Loucy (cell line): Measurements from ENCODE around the gene RNF11.

Experiments used
- H2AFZ ChIP-seq: fragments of 200-600 bp; sonication (generic); 2 replicates; pipeline ENCODE4 v1.6.0; 2016; ENCODE audit warnings: antibody characterized with exemption, mild to moderate bottlenecking, low read length, moderate library complexity
- H3F3A ChIP-seq: fragments of 200-600 bp; 2 replicates; pipeline ENCODE4 v1.6.0; 2016; ENCODE audit warnings: antibody characterized with exemption, low read depth, mild to moderate bottlenecking
- H3K27me3 ChIP-seq: fragments of 200-600 bp; sonication (generic); 2 replicates; pipeline ENCODE4 v1.6.1; 2014; ENCODE audit warnings: low read length, mild to moderate bottlenecking; ENCODE audit not compliant: insufficient read depth, poor library complexity, severe bottlenecking
- H3K36me3 ChIP-seq: fragments of 200-600 bp; sonication (generic); 2 replicates; pipeline ENCODE4 v1.6.1; 2016; ENCODE audit warnings: low read length; ENCODE audit not compliant: insufficient read depth
- H3K4me1 ChIP-seq: fragments of 200-600 bp; sonication (generic); 2 replicates; pipeline ENCODE4 v1.5.1; 2014; ENCODE audit warnings: low read length, mild to moderate bottlenecking; ENCODE audit not compliant: insufficient read depth, poor library complexity, severe bottlenecking
- H3K4me2 ChIP-seq: fragments of 200-600 bp; sonication (generic); 2 replicates; pipeline ENCODE4 v1.6.0; 2014; ENCODE audit warnings: antibody characterized with exemption, low read length, low read depth, mild to moderate bottlenecking; ENCODE audit not compliant: poor library complexity, severe bottlenecking
- H3K4me3 ChIP-seq: fragments of 200-600 bp; sonication (generic); 2 replicates; pipeline ENCODE4 v1.5.1; 2014; ENCODE audit warnings: low read length, mild to moderate bottlenecking, mixed read lengths; ENCODE audit not compliant: poor library complexity, severe bottlenecking
- H3K79me2 ChIP-seq: fragments of 200-600 bp; sonication (generic); 2 replicates; pipeline ENCODE4 v1.6.1; 2014; ENCODE audit warnings: low read length; ENCODE audit not compliant: insufficient read depth
- H3K9ac ChIP-seq: fragments of 200-600 bp; sonication (generic); 2 replicates; pipeline ENCODE4 v1.6.0; 2014; ENCODE audit warnings: mild to moderate bottlenecking, low read depth, low read length, moderate library complexity; ENCODE audit not compliant: poor library complexity, severe bottlenecking
- H3K9me2 ChIP-seq: fragments of 200-600 bp; sonication (generic); replicated peaks from 2 replicates; pipeline ENCODE4 v1.6.1; 2016; ENCODE audit warnings: low read depth, low read length, mixed read lengths
- H3K9me3 ChIP-seq: fragments of 200-600 bp; sonication (generic); 2 replicates; pipeline ENCODE4 v1.6.1; 2014; ENCODE audit warnings: mild to moderate bottlenecking, antibody characterized with exemption, low read length, low read depth; ENCODE audit not compliant: insufficient read depth
- H4K20me1 ChIP-seq: fragments of 200-600 bp; sonication (generic); 2 replicates; pipeline ENCODE4 v1.6.0; 2014; ENCODE audit warnings: antibody characterized with exemption, low read length, mild to moderate bottlenecking; ENCODE audit not compliant: insufficient read depth, poor library complexity, severe bottlenecking
- CTCF ChIP-seq: fragments of 200-600 bp; sonication (generic); conservative IDR thresholded peaks from 2 replicates; pipeline ENCODE4 v1.5.1; 2014; ENCODE audit warnings: mild to moderate bottlenecking, antibody characterized with exemption, low read length
- EZH2phosphoT487 ChIP-seq: fragments of 200-600 bp; IDR thresholded peaks from 2 replicates; pipeline ENCODE4 v1.6.1; 2018; ENCODE audit warnings: antibody characterized with exemption, mild to moderate bottlenecking, moderate library complexity, borderline replicate concordance

The RNF11 gene

GRCh38 chr1:51306950-51307349, 70.9 kb downstream of the RNF11 start:
- Histone ChIP-seq H3K4me2 (no peak overlapping the region), H3K9me2 (no peaks in the 10 kb centered on the region), H3K9me3 (no peaks in the 10 kb centered on the region), H2AFZ (no peak overlapping the region), H4K20me1 (no peaks in the 10 kb centered on the region), H3K36me3 (no peaks in the 10 kb centered on the region), H3K4me3 (no peak overlapping the region), H3F3A (no peaks in the 10 kb centered on the region), H3K9ac (no peak overlapping the region), H3K4me1 (peaks cover 12% of the 10 kb centered on the region), H3K79me2 (no peaks in the 10 kb centered on the region), H3K27me3 (no peaks in the 10 kb centered on the region)
- TF ChIP-seq EZH2phosphoT487 (no peak), CTCF (no peak)

- Histone ChIP-seq H3K9me3 (no peaks in the 10 kb centered on the region), H3K9me2 (no peaks in the 10 kb centered on the region), H3K4me1 (peaks cover 16% of the 10 kb centered on the region), H3K4me2 (no peak overlapping the region), H2AFZ (no peak overlapping the region), H3F3A (no peaks in the 10 kb centered on the region), H4K20me1 (no peaks in the 10 kb centered on the region), H3K79me2 (no peaks in the 10 kb centered on the region), H3K27me3 (no peaks in the 10 kb centered on the region), H3K9ac (no peak overlapping the region), H3K4me3 (no peak overlapping the region), H3K36me3 (no peaks in the 10 kb centered on the region)
- TF ChIP-seq CTCF (no peak), EZH2phosphoT487 (no peak)
These were observed 72.6 kb downstream of the RNF11 start for GRCh38 chr1:51308636-51309035.

GRCh38 chr1:51309291-51309690, 73.2 kb downstream of the RNF11 start:
- H3K4me1 ChIP-seq: peaks cover 23% of the 10 kb centered on the region
- H2AFZ ChIP-seq: no peak overlapping the region
- no peak overlapping the region for H3K4me3 ChIP-seq
- H3K9me2 ChIP-seq: no peaks in the 10 kb centered on the region
- no peak overlapping the region for H3K4me2 ChIP-seq
- H3K9me3 ChIP-seq: no peaks in the 10 kb centered on the region
- H3K79me2 ChIP-seq: no peaks in the 10 kb centered on the region
- no peak overlapping the region for H3K9ac ChIP-seq
- no peaks in the 10 kb centered on the region for H3K36me3 ChIP-seq
- H3F3A ChIP-seq: no peaks in the 10 kb centered on the region
- no peaks in the 10 kb centered on the region for H3K27me3 ChIP-seq
- TF ChIP-seq EZH2phosphoT487 (no peak), CTCF (no peak)
- no peaks in the 10 kb centered on the region for H4K20me1 ChIP-seq
